ENCODE data around the gene NDUFAF5.

GRCh38 chr20:13813910-13814309 lies 29.1 kb downstream of the NDUFAF5 start:
- TF ChIP-seq CTCF (IDR thresholded peaks at IDR 0.05) (no peak), POLR2AphosphoS5 (IDR thresholded peaks at IDR 0.05) (no peak)
